ENCODE measurements around the gene IFI35. TPM values are rescaled to one million over a fixed set of nuclear protein-coding genes. Genes with fewer than 3 reads are reported as not detected.

The IFI35 gene
- polyA plus RNA-seq, 1 experiment: 42.5 TPM

DNA sequence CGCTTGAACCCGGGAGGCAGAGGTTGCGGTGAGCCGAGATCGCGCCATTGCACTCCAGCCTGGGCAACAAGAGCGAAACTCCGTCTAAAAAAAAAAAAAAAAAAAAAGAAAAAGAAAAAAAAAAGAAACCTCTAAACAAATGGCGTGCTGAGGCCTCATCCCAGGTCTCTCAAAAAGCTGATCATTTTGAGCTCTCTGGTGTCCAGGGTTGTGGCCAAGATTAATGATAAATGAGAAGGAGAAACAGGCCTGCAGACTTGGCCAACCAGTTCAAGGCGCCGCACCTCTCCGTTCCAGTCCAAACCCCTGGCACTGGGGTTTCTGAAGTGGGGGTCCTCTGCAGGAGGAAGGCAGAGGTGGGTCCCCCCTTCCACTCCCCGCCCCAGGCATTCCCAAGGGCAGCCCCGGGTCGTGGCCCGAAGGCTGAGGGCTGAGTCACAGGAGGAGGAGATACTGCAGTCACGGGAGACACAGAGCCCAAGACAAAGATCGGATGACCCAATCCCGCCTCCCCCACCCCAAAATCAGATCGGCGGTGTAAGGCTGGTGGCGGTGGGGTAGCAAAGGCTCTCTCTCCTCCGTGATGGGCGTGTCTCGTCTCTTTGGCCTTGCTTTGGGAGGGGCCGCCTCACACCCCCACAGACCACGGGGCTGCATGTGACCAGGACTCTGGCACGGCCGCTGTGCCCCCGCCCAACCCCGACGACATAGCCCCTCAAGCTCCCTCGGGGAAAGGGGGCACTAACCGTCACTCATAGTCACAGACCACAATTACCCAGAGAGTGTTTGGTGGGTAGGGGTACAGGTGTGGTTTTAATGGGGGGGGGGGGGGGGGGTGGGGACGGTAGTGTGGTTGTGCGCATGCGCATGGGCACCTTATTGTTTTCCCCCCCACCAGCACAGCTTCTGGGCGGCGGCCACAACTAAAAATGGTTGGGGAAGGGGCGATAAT lies 14.5 kb downstream of the IFI35 start:
- ChIA-PET POLR2A (no interaction called here), CTCF (interaction anchor here (0.6 to 1.0 kb wide), 3 partner anchors 19 to 402 kb away, joined by 3 read pairs; no protein-coding TSS in a partner anchor)
- TF ChIP-seq, protein P1, sequence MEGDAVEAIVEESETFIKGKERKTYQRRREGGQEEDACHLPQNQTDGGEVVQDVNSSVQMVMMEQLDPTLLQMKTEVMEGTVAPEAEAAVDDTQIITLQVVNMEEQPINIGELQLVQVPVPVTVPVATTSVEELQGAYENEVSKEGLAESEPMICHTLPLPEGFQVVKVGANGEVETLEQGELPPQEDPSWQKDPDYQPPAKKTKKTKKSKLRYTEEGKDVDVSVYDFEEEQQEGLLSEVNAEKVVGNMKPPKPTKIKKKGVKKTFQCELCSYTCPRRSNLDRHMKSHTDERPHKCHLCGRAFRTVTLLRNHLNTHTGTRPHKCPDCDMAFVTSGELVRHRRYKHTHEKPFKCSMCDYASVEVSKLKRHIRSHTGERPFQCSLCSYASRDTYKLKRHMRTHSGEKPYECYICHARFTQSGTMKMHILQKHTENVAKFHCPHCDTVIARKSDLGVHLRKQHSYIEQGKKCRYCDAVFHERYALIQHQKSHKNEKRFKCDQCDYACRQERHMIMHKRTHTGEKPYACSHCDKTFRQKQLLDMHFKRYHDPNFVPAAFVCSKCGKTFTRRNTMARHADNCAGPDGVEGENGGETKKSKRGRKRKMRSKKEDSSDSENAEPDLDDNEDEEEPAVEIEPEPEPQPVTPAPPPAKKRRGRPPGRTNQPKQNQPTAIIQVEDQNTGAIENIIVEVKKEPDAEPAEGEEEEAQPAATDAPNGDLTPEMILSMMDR (IDR thresholded peaks at IDR 0.05; ENCODE audit: insufficient read depth, low read depth, low read length): no peak
- H3K27me3 ChIP-seq (ENCODE audit: control insufficient read depth, insufficient read depth, low read length): peaks cover 2% of the 10 kb centered on the region; the same call in 1 of the 2 replicates
- peak overlapping the region; percentile 100 for H3K4me3 ChIP-seq (ENCODE audit: low read depth, low read length)
- DNase-seq (ENCODE audit: low read depth): no peak
- peaks cover 14% of the 10 kb centered on the region for H3K36me3 ChIP-seq (ENCODE audit: control insufficient read depth, insufficient read depth, low read length)

DNA sequence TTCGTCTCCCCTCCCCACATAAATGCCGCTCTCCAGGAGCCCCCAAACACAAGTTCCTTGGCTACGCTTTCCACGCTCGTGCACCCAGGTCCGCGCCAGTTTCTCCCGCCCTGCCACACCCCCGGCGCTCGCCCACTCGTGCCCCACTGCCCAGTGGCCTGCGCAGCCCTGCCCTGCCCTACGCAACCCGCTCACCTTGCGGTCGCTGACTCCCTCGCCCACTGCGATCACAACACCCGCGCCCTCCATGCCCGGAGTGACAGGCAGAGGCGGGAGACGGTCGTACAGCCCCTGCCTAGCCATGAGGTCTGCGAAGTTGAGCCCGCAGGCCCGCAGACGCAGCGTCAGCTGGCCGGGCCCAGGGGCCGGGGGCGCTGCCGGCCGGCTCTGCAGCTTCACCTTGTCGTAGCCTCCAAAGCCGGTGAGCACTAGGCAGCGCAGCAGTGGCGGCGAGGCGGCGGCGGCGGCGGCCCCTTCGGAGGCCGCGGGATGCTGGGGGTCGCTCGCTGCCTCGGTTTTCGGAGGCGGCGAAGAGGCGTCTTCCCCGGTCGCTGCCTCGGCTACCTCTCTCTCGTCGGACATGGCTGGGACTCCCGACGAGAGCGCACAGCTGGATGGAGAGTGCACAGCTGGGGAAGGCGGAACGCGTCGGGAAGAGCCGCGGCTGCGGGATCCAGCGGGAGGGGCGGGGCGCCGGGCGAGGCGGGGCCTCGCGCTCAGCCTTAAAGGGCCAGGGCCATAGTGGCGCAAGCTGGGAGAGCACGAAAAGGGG lies 15.3 kb downstream of the IFI35 start, which contains the start of gene VAT1:
TSS of gene VAT1 (minus strand) at position 645 of the 772 bp plus-strand sequence. CDS start at position 582, 63 bp downstream.
- DNase-seq (ENCODE audit: low read depth): no peak
- Histone ChIP-seq H3K36me3 (ENCODE audit: control insufficient read depth, insufficient read depth, low read length) (peaks cover 11% of the 10 kb centered on the region), H3K4me3 (ENCODE audit: low read depth, low read length) (peak within 1 kb of the TSS; percentile 100), H3K27me3 (ENCODE audit: control insufficient read depth, insufficient read depth, low read length) (peaks cover 2% of the 10 kb centered on the region; the same call in 1 of the 2 replicates)
- CTCF ChIA-PET: interaction anchor here (0.6 kb wide), 2 partner anchors 314 to 401 kb away, joined by 3 read pairs; no protein-coding TSS in a partner anchor
- POLR2A ChIA-PET: interaction anchor here (0.6 kb wide), 1 partner anchor 198 kb away, joined by 3 read pairs; the partner anchor contains the start of gene BECN1
- TF ChIP-seq, protein P1 (IDR thresholded peaks at IDR 0.05; ENCODE audit: insufficient read depth, low read depth, low read length): no peak

DNA sequence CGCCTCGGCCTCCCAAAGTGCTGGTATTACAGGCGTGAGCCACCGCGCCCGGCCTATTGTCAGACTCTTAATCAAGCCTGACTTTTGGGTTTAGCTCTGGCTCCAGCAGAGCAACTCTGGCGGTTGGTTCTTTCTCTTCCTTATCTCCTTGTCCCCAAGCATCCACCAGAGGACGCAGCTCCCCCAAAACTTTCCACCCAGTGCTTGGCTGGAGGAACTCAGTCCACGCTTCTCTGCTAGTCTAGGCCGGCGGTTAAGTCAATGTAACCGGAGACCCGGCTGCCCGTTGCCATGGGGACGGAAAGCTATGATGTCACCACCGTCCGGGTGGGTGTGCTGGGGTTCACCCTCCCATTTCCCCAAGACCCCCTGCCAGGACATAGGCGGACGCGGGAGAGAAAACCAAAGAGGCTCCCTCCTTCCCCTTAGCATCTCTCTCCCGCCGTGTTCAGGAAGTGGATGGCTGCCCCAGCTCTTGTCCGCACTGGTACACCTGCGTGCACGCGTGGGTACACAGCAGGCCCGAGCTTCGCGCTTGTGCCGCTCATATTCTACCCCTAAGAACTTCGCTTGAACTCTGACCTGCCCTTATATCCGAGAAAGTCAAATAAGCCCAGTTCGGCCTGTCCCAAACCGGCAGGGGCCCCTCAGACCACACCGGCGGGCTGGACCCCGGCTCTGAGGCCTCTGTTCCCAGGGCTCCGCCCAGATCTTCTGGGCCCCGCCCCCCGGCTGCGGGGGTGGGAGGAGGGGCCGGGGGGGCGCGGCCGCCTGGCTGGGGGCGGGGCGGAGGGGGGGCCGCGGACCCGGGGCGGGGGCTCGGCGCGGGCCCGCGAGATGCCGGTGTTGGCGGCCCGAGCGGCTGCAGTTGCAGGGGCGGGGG lies 18.1 kb downstream of the IFI35 start, which contains the start of gene RND2:
TSS of gene RND2 (plus strand) at position 825 of the 883 bp plus-strand sequence. CDS start 117 bp downstream, outside the sequence.
- POLR2A ChIA-PET: interaction anchor here (0.8 kb wide), 3 partner anchors 100 to 343 kb away, joined by 3 read pairs; partner anchors contain the start of gene BRCA1
- no peaks in the 10 kb centered on the region for H3K36me3 ChIP-seq (ENCODE audit: control insufficient read depth, insufficient read depth, low read length)
- peaks cover 2% of the 10 kb centered on the region; the same call in 1 of the 2 replicates for H3K27me3 ChIP-seq (ENCODE audit: control insufficient read depth, insufficient read depth, low read length)
- peak within 1 kb of the TSS; percentile 50 for H3K4me3 ChIP-seq (ENCODE audit: low read depth, low read length)
- CTCF ChIA-PET: interaction anchor here (0.6 to 1.9 kb wide), 25 partner anchors 9 to 332 kb away, joined by 3 to 12 read pairs (median 5); partner anchors contain the start of genes BRCA1 and TMEM106A
- TF ChIP-seq, protein P1 (IDR thresholded peaks at IDR 0.05; ENCODE audit: insufficient read depth, low read depth, low read length): peak; percentile 90
- DNase-seq (ENCODE audit: low read depth): peak; percentile 72

DNA sequence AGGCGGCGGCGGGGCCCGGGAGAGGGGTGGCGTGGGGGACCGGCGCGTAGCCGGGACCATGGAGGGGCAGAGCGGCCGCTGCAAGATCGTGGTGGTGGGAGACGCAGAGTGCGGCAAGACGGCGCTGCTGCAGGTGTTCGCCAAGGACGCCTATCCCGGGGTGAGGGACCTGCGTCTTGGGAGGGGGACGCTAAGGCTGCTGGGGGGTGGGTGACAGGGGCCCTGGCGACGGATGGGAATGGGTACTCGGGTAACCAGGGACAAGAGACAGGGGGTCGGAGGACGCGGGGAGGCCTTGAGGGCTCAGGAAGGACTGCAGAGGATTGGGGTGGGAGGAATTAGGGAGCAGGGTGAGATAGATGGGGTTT lies 18.7 kb downstream of the IFI35 start:
- ChIA-PET CTCF (interaction anchor here (0.6 to 1.7 kb wide), 6 partner anchors 82 to 314 kb away, joined by 3 to 12 read pairs (median 7); partner anchors contain the start of gene BRCA1), POLR2A (no interaction called here)
- H3K27me3 ChIP-seq (ENCODE audit: control insufficient read depth, insufficient read depth, low read length): peaks cover 2% of the 10 kb centered on the region; the same call in 1 of the 2 replicates
- no peaks in the 10 kb centered on the region for H3K36me3 ChIP-seq (ENCODE audit: control insufficient read depth, insufficient read depth, low read length)
- TF ChIP-seq, protein P1 (IDR thresholded peaks at IDR 0.05; ENCODE audit: insufficient read depth, low read depth, low read length): no peak
- no peak for DNase-seq (ENCODE audit: low read depth)
- peak overlapping the region; percentile 50 for H3K4me3 ChIP-seq (ENCODE audit: low read depth, low read length)

Measured in BJ (cell line).